HCT116 (cell line): Measurements from ENCODE around the gene ALG3. TPM values are rescaled to one million over a fixed set of nuclear protein-coding genes. Genes with fewer than 3 reads are reported as not detected.

ENCODE experiments used
- ATAC-seq: fragments of 200-7000 bp; cut with Tn5 transposase; 2 replicates; pipeline ENCODE4 v1.9.1; 2020; ENCODE audit warnings: mild to moderate bottlenecking, moderate library complexity
- BruUV-seq: library from RNA; stranded (reverse); fragments of 400-500 nt; replicated peaks from 2 replicates; lab custom pipeline; 2021; lab: Mats Ljungman, UMichigan
- CTCF ChIA-PET: fragments of 300-600 bp; sonication (Branson Sonifier 250); formaldehyde crosslinking; loops from one replicate; lab custom pipeline; 2021; ENCODE audit warnings: antibody characterized with exemption; lab: Charles Lee
- POLR2A ChIA-PET: fragments of 300-600, 350-600 bp; sonication (Branson Sonifier 250); formaldehyde crosslinking; loops from one replicate; lab custom pipeline; 2021; ENCODE audit warnings: antibody characterized with exemption; lab: Charles Lee
- RAD21 ChIA-PET, 2 experiments: fragments of 300-600 bp; sonication (Branson Sonifier 250); formaldehyde crosslinking; loops; one replicate each; lab custom pipeline; 2023; ENCODE audit warnings: low total read pairs in 2 of 2; ENCODE audit not compliant: uncharacterized antibody in 2 of 2, unreplicated experiment in 2 of 2, low non-redundant PET in 1 of 2; lab: Charles Lee
- DNase-seq: peaks from one replicate; pipeline ENCODE4 v3.0.0-alpha.2; 2010; ENCODE audit warnings: low read depth, low spot score
- H2AFZ ChIP-seq: fragments of 200-600 bp; shearing (Covaris generic), sonication (generic); 2 replicates; pipeline ENCODE4 v1.6.1; 2017; ENCODE audit warnings: low read depth, mixed run types, mixed read lengths, antibody characterized with exemption, low read length; ENCODE audit not compliant: poor library complexity, severe bottlenecking
- H3K27ac ChIP-seq: 2 replicates; pipeline ENCODE4 v1.5.1; 2012; ENCODE audit warnings: low read depth, low read length
- H3K27me3 ChIP-seq: fragments of 200-600 bp; sonication (generic); 2 replicates; pipeline ENCODE4 v1.6.1; 2016; ENCODE audit warnings: mixed run types, low read length, mixed read lengths; ENCODE audit not compliant: insufficient read depth
- H3K36me3 ChIP-seq, 2 experiments: fragments of 200-500 bp in 1 of 2; fragments of 200-600 bp in 1 of 2; sonication (Bioruptor generic) in 1 of 2; sonication (generic) in 1 of 2; 2 replicates each; pipeline versions ENCODE4 v1.5.1 to v1.6.1; 2014 to 2016; ENCODE audit warnings: low read length in 2 of 2, inconsistent platforms in 1 of 2, mixed read lengths in 1 of 2, mixed run types in 1 of 2; ENCODE audit not compliant: insufficient read depth in 2 of 2, control insufficient read depth in 1 of 2
- H3K4me1 ChIP-seq, 2 experiments: fragments of 200-600 bp in 1 of 2; sonication (generic) in 1 of 2; 2 replicates each; pipeline versions ENCODE4 v1.5.1 to v1.6.1; 2012 to 2017; ENCODE audit warnings: low read length in 2 of 2, inconsistent platforms in 1 of 2, mild to moderate bottlenecking in 1 of 2, mixed read lengths in 1 of 2, mixed run types in 1 of 2, moderate library complexity in 1 of 2; ENCODE audit not compliant: insufficient read depth in 2 of 2, control insufficient read depth in 1 of 2
- H3K4me2 ChIP-seq: fragments of 200-600 bp; sonication (generic); 2 replicates; pipeline ENCODE4 v1.6.1; 2017; ENCODE audit warnings: mixed run types, low read length, mixed read lengths
- H3K4me3 ChIP-seq, 2 experiments: fragments of 200-600 bp in 1 of 2; sonication (generic) in 1 of 2; replicated peaks in 1 of 2; 2 replicates each; pipeline ENCODE4 v1.5.1; 2011 to 2016; ENCODE audit warnings: low read length in 2 of 2, control low read depth in 1 of 2, low read depth in 1 of 2, mild to moderate bottlenecking in 1 of 2, mixed read lengths in 1 of 2, mixed run types in 1 of 2
- H3K79me2 ChIP-seq: fragments of 200-600 bp; sonication (generic); 2 replicates; pipeline ENCODE4 v1.6.1; 2017; ENCODE audit warnings: mild to moderate bottlenecking, mixed run types, low read length, moderate library complexity, mixed read lengths; ENCODE audit not compliant: insufficient read depth
- H3K9ac ChIP-seq: fragments of 200-600 bp; sonication (generic); 2 replicates; pipeline ENCODE4 v1.6.1; 2016; ENCODE audit warnings: low read length, mixed read lengths
- H3K9me2 ChIP-seq: fragments of 200-600 bp; sonication (generic), shearing (Covaris generic); 2 replicates; pipeline ENCODE4 v1.6.1; 2017; ENCODE audit warnings: mixed run types, mild to moderate bottlenecking, moderate library complexity; ENCODE audit not compliant: insufficient read depth
- H3K9me3 ChIP-seq, 2 experiments: fragments of 200-500 bp in 1 of 2; fragments of 200-600 bp in 1 of 2; sonication (Bioruptor generic) in 1 of 2; sonication (generic) in 1 of 2; 2 replicates each; pipeline ENCODE4 v1.6.1; 2014 to 2017; ENCODE audit warnings: low read length in 2 of 2, mixed read lengths in 2 of 2, inconsistent platforms in 1 of 2, low read depth in 1 of 2, mild to moderate bottlenecking in 1 of 2, mixed run types in 1 of 2, moderate library complexity in 1 of 2; ENCODE audit not compliant: control insufficient read depth in 1 of 2, insufficient read depth in 1 of 2
- H4K20me1 ChIP-seq: fragments of 200-600 bp; sonication (generic), shearing (Covaris generic); 2 replicates; pipeline ENCODE4 v1.6.1; 2017; ENCODE audit warnings: mixed run types, mild to moderate bottlenecking, moderate library complexity; ENCODE audit not compliant: insufficient read depth
- CBX3 ChIP-seq: IDR thresholded peaks from 2 replicates; pipeline ENCODE4 v1.6.1; 2012; ENCODE audit warnings: low read depth
- EGR1 ChIP-seq: IDR thresholded peaks from 2 replicates; pipeline ENCODE4 v1.6.1; 2012; ENCODE audit warnings: low read depth
- ELF1 ChIP-seq: IDR thresholded peaks from 2 replicates; pipeline ENCODE4 v1.6.1; 2012; ENCODE audit warnings: low read depth, borderline replicate concordance
- FOSL1 ChIP-seq: IDR thresholded peaks from 2 replicates; pipeline ENCODE4 v1.6.1; 2012; ENCODE audit warnings: low read depth
- MAX ChIP-seq: IDR thresholded peaks from 2 replicates; pipeline ENCODE4 v1.6.1; 2012
- POLR2A ChIP-seq: IDR thresholded peaks from 2 replicates; pipeline ENCODE4 v1.7.0; 2011; ENCODE audit warnings: borderline replicate concordance; ENCODE audit not compliant: insufficient read depth, insufficient read length; ENCODE audit errors: extremely low read depth
- RAD21 ChIP-seq: IDR thresholded peaks from 2 replicates; pipeline ENCODE4 v1.6.1; 2012; ENCODE audit warnings: low read depth, mild to moderate bottlenecking
- REST ChIP-seq: IDR thresholded peaks from 2 replicates; pipeline ENCODE4 v1.6.1; 2012; ENCODE audit warnings: low read depth
- SP1 ChIP-seq: IDR thresholded peaks from 2 replicates; pipeline ENCODE4 v1.6.1; 2012; ENCODE audit warnings: low read depth
- TCF7L2 ChIP-seq: IDR thresholded peaks from 2 replicates; pipeline ENCODE4 v1.7.0; 2011; ENCODE audit warnings: borderline replicate concordance, inconsistent platforms; ENCODE audit not compliant: insufficient read depth, insufficient read length; ENCODE audit errors: extremely low read depth
- YY1 ChIP-seq: IDR thresholded peaks from 2 replicates; pipeline ENCODE4 v1.6.1; 2011; ENCODE audit warnings: low read length, low read depth, moderate library complexity, mild to moderate bottlenecking; ENCODE audit not compliant: insufficient replicate concordance; ENCODE audit errors: extremely low read depth
- ZNF274 ChIP-seq: fragments of 200-500 bp; sonication (Bioruptor generic); IDR thresholded peaks from 2 replicates; pipeline ENCODE4 v1.6.1; 2014; ENCODE audit warnings: mild to moderate bottlenecking, low read depth, low read length, inconsistent platforms
- intact Hi-C: fragments of 100-400 bp; cut with micrococcal nuclease; formaldehyde crosslinking; loops from 2 replicates; pipeline ENCODE4 v1.10.0; 2022
- total RNA-seq: library from RNA; stranded (reverse); gene quantifications from one replicate; pipeline ENCODE4 v1.2.1, GENCODE V29; 2021; ENCODE audit not compliant: unreplicated experiment

ALG3 gene
- total RNA-seq, 1 experiment from 2014 or later, result 56.6 TPM

GRCh38 chr3:184228376-184229137, 20.2 kb downstream of the ALG3 start:
- POLR2A ChIA-PET, result interaction anchor here (1.3 to 1.4 kb wide), 2 partner anchors 18 to 54 kb away, joined by 3 read pairs; partner anchors contain the start of gene AP2M1
- H3K27me3 ChIP-seq, result no peaks in the 10 kb centered on the region

GRCh38 chr3:184227481-184227935, 21.3 kb downstream of the ALG3 start:
- BruUV-seq, result no TSS peak
- Histone ChIP-seq H3K4me2 (no peak overlapping the region), H3K79me2 (no peaks in the 10 kb centered on the region), H4K20me1 (no peaks in the 10 kb centered on the region), H3K9me2 (no peaks in the 10 kb centered on the region), H2AFZ (no peak overlapping the region), H3K27ac (no peak overlapping the region), H3K4me1 (peaks cover 0 to 18% of the 10 kb centered on the region in 2 experiments; a peak in 3 of 4 replicates), H3K36me3 (no peaks in the 10 kb centered on the region), H3K9ac (no peak overlapping the region), H3K9me3 (no peaks in the 10 kb centered on the region), H3K4me3 (no peak overlapping the region), H3K27me3 (no peaks in the 10 kb centered on the region)
- POLR2A ChIA-PET, result interaction anchor here (1.3 to 1.4 kb wide), 3 partner anchors 10 to 53 kb away, joined by 3 to 4 read pairs (median 3); partner anchors contain the start of gene AP2M1
- RAD21 ChIA-PET, result interaction anchor here in 1 of 2 experiments (0.9 kb wide), 1 partner anchor 13 kb away, joined by 3 read pairs; no protein-coding TSS in a partner anchor
- intact Hi-C loops, result loop anchor here (2.0 kb wide), 1 partner anchor 61 kb away; no protein-coding TSS in a partner anchor
- ATAC-seq, result peak; percentile 56
- CTCF ChIA-PET, result interaction anchor here (0.5 to 2.7 kb wide), 16 partner anchors 10 to 332 kb away, joined by 3 to 12 read pairs (median 4); partner anchors contain the start of gene ABCF3
- no peak for DNase-seq
- no peak for TF ChIP-seq REST
- TF ChIP-seq FOSL1, result no peak
- no peak for TF ChIP-seq SP1
- no peak for TF ChIP-seq POLR2A
- no peak for TF ChIP-seq EGR1
- TF ChIP-seq CBX3, result no peak
- TF ChIP-seq RAD21, result peak; percentile 60
- no peak for TF ChIP-seq YY1
- no peak for TF ChIP-seq ELF1
- TF ChIP-seq MAX, result no peak
- TF ChIP-seq ZNF274, result no peak

More at GRCh38 chr3:184228376-184229137, 20.2 kb downstream of the ALG3 start:
- DNase-seq (no peak), ATAC-seq (no peak)
- CTCF ChIA-PET, result interaction anchor here (1.0 to 2.7 kb wide), 10 partner anchors 9 to 70 kb away, joined by 3 to 12 read pairs (median 6); partner anchors contain the start of gene ABCF3
- Histone ChIP-seq H3K4me1 (peaks cover 0 to 18% of the 10 kb centered on the region in 2 experiments; a peak in 3 of 4 replicates), H3K79me2 (no peaks in the 10 kb centered on the region), H3K4me3 (peak overlapping the region; percentile 38 to 73), H3K4me2 (peak overlapping the region; percentile 97), H3K27ac (no peak overlapping the region), H3K9me2 (no peaks in the 10 kb centered on the region), H4K20me1 (no peaks in the 10 kb centered on the region), H3K36me3 (no peaks in the 10 kb centered on the region), H3K9ac (no peak overlapping the region), H3K9me3 (no peaks in the 10 kb centered on the region), H2AFZ (no peak overlapping the region)
- intact Hi-C loops, result no loop called here
- TF ChIP-seq CBX3 (no peak), POLR2A (no peak), ZNF274 (no peak), TCF7L2 (no peak), SP1 (no peak)
- BruUV-seq, result no TSS peak
- RAD21 ChIA-PET, result interaction anchor here (0.5 kb wide), 2 partner anchors 31 to 60 kb away, joined by 3 to 8 read pairs; no protein-coding TSS in a partner anchor
